HEK293 (cell line): Measurements from ENCODE around the gene CPD.

Experiments
- GLIS1 ChIP-seq: fragments of 450-650 bp; formaldehyde crosslinking; IDR thresholded peaks from 2 replicates; pipeline ENCODE4 v1.5.1; 2016; ENCODE audit warnings: missing biosample characterization, missing genetic modification characterization
- HOXD13 ChIP-seq: sonication (generic); formaldehyde crosslinking; IDR thresholded peaks from 2 replicates; pipeline ENCODE4 v1.8.0; 2022; ENCODE audit warnings: missing genetic modification reagents, borderline replicate concordance
- IKZF3 ChIP-seq: fragments of 450-650 bp; IDR thresholded peaks from 2 replicates; pipeline ENCODE4 v1.5.0; 2018; ENCODE audit warnings: missing biosample characterization, mild to moderate bottlenecking, missing genetic modification characterization, moderate library complexity
- INSM2 ChIP-seq: fragments of 450-650 bp; formaldehyde crosslinking; IDR thresholded peaks from 2 replicates; pipeline ENCODE4 v1.5.1; 2016; ENCODE audit warnings: missing biosample characterization, missing genetic modification characterization
- KLF1 ChIP-seq: fragments of 450-650 bp; formaldehyde crosslinking; IDR thresholded peaks from 2 replicates; pipeline ENCODE4 v1.5.1; 2016; ENCODE audit warnings: missing biosample characterization, missing genetic modification characterization
- KLF7 ChIP-seq: fragments of 450-650 bp; formaldehyde crosslinking; IDR thresholded peaks from 2 replicates; pipeline ENCODE4 v1.5.1; 2016; ENCODE audit warnings: missing biosample characterization, missing genetic modification characterization, borderline replicate concordance
- KLF9 ChIP-seq: fragments of 450-650 bp; formaldehyde crosslinking; IDR thresholded peaks from 2 replicates; pipeline ENCODE4 v1.5.1; 2016; ENCODE audit warnings: missing biosample characterization, missing genetic modification characterization, low read depth
- OSR2 ChIP-seq: fragments of 450-650 bp; formaldehyde crosslinking; IDR thresholded peaks from 2 replicates; pipeline ENCODE4 v1.5.1; 2016; ENCODE audit warnings: missing biosample characterization, missing genetic modification characterization
- PRDM4 ChIP-seq: fragments of 450-650 bp; formaldehyde crosslinking; IDR thresholded peaks from 2 replicates; pipeline ENCODE4 v1.5.1; 2017; ENCODE audit warnings: missing biosample characterization, missing genetic modification characterization
- REPIN1 ChIP-seq: fragments of 450-650 bp; formaldehyde crosslinking; IDR thresholded peaks from 2 replicates; pipeline ENCODE4 v1.5.1; 2017; ENCODE audit warnings: missing biosample characterization, missing genetic modification characterization, low read depth
- SALL2 ChIP-seq: fragments of 450-650 bp; formaldehyde crosslinking; IDR thresholded peaks from 2 replicates; pipeline ENCODE4 v1.5.0; 2017; ENCODE audit warnings: missing biosample characterization, mild to moderate bottlenecking, missing genetic modification characterization, borderline replicate concordance
- ZBTB1 ChIP-seq: fragments of 450-650 bp; formaldehyde crosslinking; IDR thresholded peaks from 2 replicates; pipeline ENCODE4 v1.5.1; 2016; ENCODE audit warnings: missing biosample characterization, missing genetic modification characterization
- ZBTB8A ChIP-seq: fragments of 450-650 bp; formaldehyde crosslinking; IDR thresholded peaks from 2 replicates; pipeline ENCODE4 v1.5.1; 2016; ENCODE audit warnings: missing biosample characterization, missing genetic modification characterization
- ZIC2 ChIP-seq: fragments of 450-650 bp; formaldehyde crosslinking; IDR thresholded peaks from 2 replicates; pipeline ENCODE4 v1.5.1; 2016; ENCODE audit warnings: missing biosample characterization, missing genetic modification characterization
- ZNF10 ChIP-seq: fragments of 450-650 bp; formaldehyde crosslinking; IDR thresholded peaks from 2 replicates; pipeline ENCODE4 v1.5.1; 2017; ENCODE audit warnings: missing biosample characterization, missing genetic modification characterization
- ZNF138 ChIP-seq: fragments of 450-650 bp; formaldehyde crosslinking; IDR thresholded peaks from 2 replicates; pipeline ENCODE4 v1.5.1; 2016; ENCODE audit warnings: missing biosample characterization, missing genetic modification characterization, borderline replicate concordance
- ZNF2 ChIP-seq: fragments of 450-650 bp; formaldehyde crosslinking; IDR thresholded peaks from 2 replicates; pipeline ENCODE4 v1.5.1; 2016; ENCODE audit warnings: missing biosample characterization, missing genetic modification characterization
- ZNF223 ChIP-seq: fragments of 450-650 bp; formaldehyde crosslinking; IDR thresholded peaks from 2 replicates; pipeline ENCODE4 v1.5.1; 2016; ENCODE audit warnings: missing biosample characterization, missing genetic modification characterization
- ZNF335 ChIP-seq: fragments of 450-650 bp; formaldehyde crosslinking; conservative IDR thresholded peaks from 2 replicates; pipeline ENCODE4 v1.5.1; 2016; ENCODE audit warnings: missing biosample characterization, missing genetic modification characterization
- ZNF473 ChIP-seq: fragments of 450-650 bp; formaldehyde crosslinking; IDR thresholded peaks from 2 replicates; pipeline ENCODE4 v1.5.1; 2017; ENCODE audit warnings: missing biosample characterization, missing genetic modification characterization
- ZNF510 ChIP-seq: fragments of 450-650 bp; formaldehyde crosslinking; IDR thresholded peaks from 2 replicates; pipeline ENCODE4 v1.5.1; 2018; ENCODE audit warnings: mild to moderate bottlenecking, missing genetic modification characterization, missing biosample characterization; ENCODE audit not compliant: insufficient replicate concordance
- ZNF544 ChIP-seq: fragments of 450-650 bp; formaldehyde crosslinking; IDR thresholded peaks from 2 replicates; pipeline ENCODE4 v1.5.0; 2017; ENCODE audit warnings: missing biosample characterization, missing genetic modification characterization
- ZNF549 ChIP-seq: fragments of 450-650 bp; IDR thresholded peaks from 2 replicates; pipeline ENCODE4 v1.5.1; 2018; ENCODE audit warnings: missing biosample characterization, missing genetic modification characterization, mild to moderate bottlenecking, inconsistent platforms, moderate library complexity
- ZNF555 ChIP-seq: fragments of 450-650 bp; formaldehyde crosslinking; conservative IDR thresholded peaks from 2 replicates; pipeline ENCODE4 v1.5.1; 2017; ENCODE audit warnings: missing biosample characterization, mild to moderate bottlenecking, missing genetic modification characterization, inconsistent platforms
- TF ChIP-seq, protein P1 (sequence below): fragments of 450-650 bp; formaldehyde crosslinking; IDR thresholded peaks from 2 replicates; pipeline ENCODE4 v1.5.1; 2017; ENCODE audit warnings: missing biosample characterization, missing genetic modification characterization
- TF ChIP-seq, protein P2 (sequence below): fragments of 450-650 bp; formaldehyde crosslinking; IDR thresholded peaks from 2 replicates; pipeline ENCODE4 v1.5.1; 2016; ENCODE audit warnings: missing biosample characterization, missing genetic modification characterization, borderline replicate concordance

CPD gene

DNA sequence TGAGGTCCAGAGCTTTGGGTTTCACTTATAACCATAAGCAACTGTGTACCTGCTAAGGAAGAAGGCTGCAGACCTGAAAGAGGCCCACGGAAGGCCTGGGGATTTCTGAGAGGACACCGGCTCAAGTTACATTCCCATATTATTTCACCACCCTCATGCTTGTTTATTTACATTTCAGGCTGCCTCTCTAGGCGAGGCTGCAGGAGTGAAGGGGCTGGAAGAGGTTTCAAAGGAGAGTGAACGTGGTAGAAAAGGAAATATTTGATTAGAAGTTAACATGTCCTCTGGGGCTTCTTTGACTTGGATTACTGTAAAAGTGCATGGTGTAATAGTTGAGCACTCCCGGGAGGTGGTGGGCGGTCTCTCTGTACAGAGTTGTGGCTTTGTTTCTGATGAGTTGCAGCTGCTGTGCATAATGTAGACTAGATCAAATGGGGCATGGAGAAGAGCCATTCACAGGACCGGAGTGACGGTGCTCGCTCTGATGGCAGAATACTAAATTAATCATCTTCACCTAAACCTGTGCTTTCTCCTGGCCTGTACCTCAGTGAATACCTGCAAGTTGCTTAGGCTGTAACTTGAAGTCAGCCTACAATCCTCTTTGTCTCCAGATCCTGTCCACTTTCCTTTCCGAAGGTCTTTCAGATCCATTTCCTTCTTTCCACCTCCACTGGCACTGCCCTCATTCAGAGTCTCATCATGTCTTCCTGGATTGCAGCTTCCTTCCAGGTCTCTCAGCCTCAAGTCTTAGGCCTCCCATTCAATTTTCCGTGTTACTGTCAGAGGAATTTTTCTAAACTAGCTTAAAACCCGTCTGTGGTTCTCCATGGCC is 1.9 kb upstream of the CPD start (continued):
- TF ChIP-seq ZNF10 (peak; percentile 67; the same call in 1 of the 2 replicates), SALL2 (no peak), INSM2 (tag by site-specific recombination) (peak; percentile 77; the same call in 1 of the 2 replicates), ZNF510 (tag by site-specific recombination) (no peak), ZBTB1 (no peak; the same call in 1 of the 2 replicates), KLF7 (tag by site-specific recombination) (peak; percentile 34; the same call in 1 of the 2 replicates), ZNF138 (tag by site-specific recombination) (no peak), ZNF335 (tag by site-specific recombination) (peak; percentile 37; the same call in 1 of the 2 replicates), OSR2 (tag by site-specific recombination) (peak; percentile 98), ZIC2 (tag by site-specific recombination) (peak; percentile 74), HOXD13 (CRISPR knock-in tag) (no peak), ZNF2 (tag by site-specific recombination) (peak; percentile 82), IKZF3 (tag by site-specific recombination) (peak; percentile 94), ZNF544 (no peak), KLF1 (tag by site-specific recombination) (peak; percentile 84), KLF9 (tag by site-specific recombination) (no peak; the same call in 1 of the 2 replicates), ZNF223 (tag by site-specific recombination) (no peak), REPIN1 (tag by site-specific recombination) (0 out of 2 replicates have a peak, but pooled peaks have one; percentile 35), ZNF555 (tag by site-specific recombination) (no peak), GLIS1 (tag by site-specific recombination) (peak; percentile 97), PRDM4 (tag by site-specific recombination) (peak; percentile 93), ZNF473 (no peak), ZBTB8A (tag by site-specific recombination) (peak; percentile 64; the same call in 1 of the 2 replicates), ZNF549 (tag by site-specific recombination) (no peak)
- TF ChIP-seq, protein P1, sequence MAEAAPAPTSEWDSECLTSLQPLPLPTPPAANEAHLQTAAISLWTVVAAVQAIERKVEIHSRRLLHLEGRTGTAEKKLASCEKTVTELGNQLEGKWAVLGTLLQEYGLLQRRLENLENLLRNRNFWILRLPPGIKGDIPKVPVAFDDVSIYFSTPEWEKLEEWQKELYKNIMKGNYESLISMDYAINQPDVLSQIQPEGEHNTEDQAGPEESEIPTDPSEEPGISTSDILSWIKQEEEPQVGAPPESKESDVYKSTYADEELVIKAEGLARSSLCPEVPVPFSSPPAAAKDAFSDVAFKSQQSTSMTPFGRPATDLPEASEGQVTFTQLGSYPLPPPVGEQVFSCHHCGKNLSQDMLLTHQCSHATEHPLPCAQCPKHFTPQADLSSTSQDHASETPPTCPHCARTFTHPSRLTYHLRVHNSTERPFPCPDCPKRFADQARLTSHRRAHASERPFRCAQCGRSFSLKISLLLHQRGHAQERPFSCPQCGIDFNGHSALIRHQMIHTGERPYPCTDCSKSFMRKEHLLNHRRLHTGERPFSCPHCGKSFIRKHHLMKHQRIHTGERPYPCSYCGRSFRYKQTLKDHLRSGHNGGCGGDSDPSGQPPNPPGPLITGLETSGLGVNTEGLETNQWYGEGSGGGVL (tag by site-specific recombination): peak; percentile 39; the same call in 1 of the 2 replicates
- TF ChIP-seq, protein P2, sequence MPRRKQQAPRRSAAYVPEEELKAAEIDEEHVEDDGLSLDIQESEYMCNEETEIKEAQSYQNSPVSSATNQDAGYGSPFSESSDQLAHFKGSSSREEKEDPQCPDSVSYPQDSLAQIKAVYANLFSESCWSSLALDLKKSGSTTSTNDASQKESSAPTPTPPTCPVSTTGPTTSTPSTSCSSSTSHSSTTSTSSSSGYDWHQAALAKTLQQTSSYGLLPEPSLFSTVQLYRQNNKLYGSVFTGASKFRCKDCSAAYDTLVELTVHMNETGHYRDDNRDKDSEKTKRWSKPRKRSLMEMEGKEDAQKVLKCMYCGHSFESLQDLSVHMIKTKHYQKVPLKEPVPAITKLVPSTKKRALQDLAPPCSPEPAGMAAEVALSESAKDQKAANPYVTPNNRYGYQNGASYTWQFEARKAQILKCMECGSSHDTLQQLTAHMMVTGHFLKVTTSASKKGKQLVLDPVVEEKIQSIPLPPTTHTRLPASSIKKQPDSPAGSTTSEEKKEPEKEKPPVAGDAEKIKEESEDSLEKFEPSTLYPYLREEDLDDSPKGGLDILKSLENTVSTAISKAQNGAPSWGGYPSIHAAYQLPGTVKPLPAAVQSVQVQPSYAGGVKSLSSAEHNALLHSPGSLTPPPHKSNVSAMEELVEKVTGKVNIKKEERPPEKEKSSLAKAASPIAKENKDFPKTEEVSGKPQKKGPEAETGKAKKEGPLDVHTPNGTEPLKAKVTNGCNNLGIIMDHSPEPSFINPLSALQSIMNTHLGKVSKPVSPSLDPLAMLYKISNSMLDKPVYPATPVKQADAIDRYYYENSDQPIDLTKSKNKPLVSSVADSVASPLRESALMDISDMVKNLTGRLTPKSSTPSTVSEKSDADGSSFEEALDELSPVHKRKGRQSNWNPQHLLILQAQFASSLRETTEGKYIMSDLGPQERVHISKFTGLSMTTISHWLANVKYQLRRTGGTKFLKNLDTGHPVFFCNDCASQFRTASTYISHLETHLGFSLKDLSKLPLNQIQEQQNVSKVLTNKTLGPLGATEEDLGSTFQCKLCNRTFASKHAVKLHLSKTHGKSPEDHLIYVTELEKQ (tag by site-specific recombination): peak; percentile 82; the same call in 1 of the 2 replicates
